ENCODE results near the gene PAIP2.
"Not testable (repeated sequence)": the region's sequence is repeated elsewhere in the genome, so short reads cannot be mapped to it uniquely, and the experiment has no call there.

PAIP2 gene

GRCh38 chr5:139378941-139379361, 37.3 kb downstream of the PAIP2 start:
- Mint-ChIP-seq H3K27me3 (no peaks in the 10 kb centered on the region), H3K9me3 (no peaks in the 10 kb centered on the region), H3K36me3 (ENCODE audit: low read depth) (no peaks in the 10 kb centered on the region), H3K4me1 (peaks cover 5% of the 10 kb centered on the region), H3K27ac (no peak overlapping the region), H3K4me3 (no peak overlapping the region)
- DNase-seq, result no peak
- no peak for ATAC-seq

GRCh38 chr5:139379626-139380449, 38.2 kb downstream of the PAIP2 start:
- Mint-ChIP-seq H3K36me3 (ENCODE audit: low read depth) (no peaks in the 10 kb centered on the region), H3K27ac (no peak overlapping the region), H3K4me1 (peaks cover 12% of the 10 kb centered on the region), H3K4me3 (no peak overlapping the region), H3K27me3 (no peaks in the 10 kb centered on the region), H3K9me3 (no peaks in the 10 kb centered on the region)
- ATAC-seq (no peak), DNase-seq (no peak)

GRCh38 chr5:139381837-139382761, 40.4 kb downstream of the PAIP2 start:
- H3K27me3 Mint-ChIP-seq, result no peaks in the 10 kb centered on the region
- no peak for DNase-seq
- H3K4me1 Mint-ChIP-seq, result peaks cover 31% of the 10 kb centered on the region
- H3K9me3 Mint-ChIP-seq, result no peaks in the 10 kb centered on the region
- no peak for ATAC-seq
- H3K36me3 Mint-ChIP-seq (ENCODE audit: low read depth), result peaks cover 2% of the 10 kb centered on the region
- H3K4me3 Mint-ChIP-seq, result no peak overlapping the region
- no peak overlapping the region for H3K27ac Mint-ChIP-seq

- no peak overlapping the region for H3K27ac Mint-ChIP-seq
- no peak overlapping the region for H3K4me3 Mint-ChIP-seq
- peaks cover 33% of the 10 kb centered on the region for H3K4me1 Mint-ChIP-seq
Measured at GRCh38 chr5:139382807-139383206, 41.2 kb downstream of the PAIP2 start.

GRCh38 chr5:139383275-139383992, 41.8 kb downstream of the PAIP2 start, which contains the start of gene SLC23A1:
TSS of gene SLC23A1 (minus strand) at chr5:139383297. CDS start at chr5:139383253, 44 bp downstream.
- Mint-ChIP-seq H3K27ac (no peak within 1 kb of the TSS), H3K4me1 (peaks cover 38% of the 10 kb centered on the region), H3K27me3 (no peaks in the 10 kb centered on the region), H3K36me3 (ENCODE audit: low read depth) (peaks cover 2% of the 10 kb centered on the region), H3K9me3 (no peaks in the 10 kb centered on the region), H3K4me3 (no peak within 1 kb of the TSS)
- no peak for ATAC-seq
- DNase-seq, result no peak

More at GRCh38 chr5:139382807-139383206, 41.2 kb downstream of the PAIP2 start:
- H3K27me3 Mint-ChIP-seq, result no peaks in the 10 kb centered on the region
- no peaks in the 10 kb centered on the region for H3K9me3 Mint-ChIP-seq
- no peak for DNase-seq
- H3K36me3 Mint-ChIP-seq (ENCODE audit: low read depth), result peaks cover 2% of the 10 kb centered on the region
- no peak for ATAC-seq

- DNase-seq, result no peak
- no peak for ATAC-seq
- H3K9me3 Mint-ChIP-seq, result no peaks in the 10 kb centered on the region
- no peaks in the 10 kb centered on the region for H3K27me3 Mint-ChIP-seq
- peaks cover 2% of the 10 kb centered on the region for H3K36me3 Mint-ChIP-seq (ENCODE audit: low read depth)
- H3K27ac Mint-ChIP-seq, result peak overlapping the region; percentile 78
- H3K4me1 Mint-ChIP-seq, result peaks cover 42% of the 10 kb centered on the region
- no peak overlapping the region for H3K4me3 Mint-ChIP-seq
Measured at GRCh38 chr5:139383993-139384590, 42.4 kb downstream of the PAIP2 start.

GRCh38 chr5:139384591-139385051, 43.0 kb downstream of the PAIP2 start:
- Mint-ChIP-seq H3K4me1 (peaks cover 48% of the 10 kb centered on the region), H3K27me3 (no peaks in the 10 kb centered on the region)
- no peak for ATAC-seq

GRCh38 chr5:139385061-139386049, 43.7 kb downstream of the PAIP2 start:
- H3K4me1 Mint-ChIP-seq, result peaks cover 55% of the 10 kb centered on the region
- DNase-seq (no peak), ATAC-seq (no peak)

More at GRCh38 chr5:139384591-139385051, 43.0 kb downstream of the PAIP2 start:
- peak overlapping the region; percentile 78 for H3K27ac Mint-ChIP-seq
- H3K9me3 Mint-ChIP-seq, result no peaks in the 10 kb centered on the region
- DNase-seq, result no peak
- H3K4me3 Mint-ChIP-seq, result no peak overlapping the region
- peaks cover 2% of the 10 kb centered on the region for H3K36me3 Mint-ChIP-seq (ENCODE audit: low read depth)

GRCh38 chr5:139386050-139386438, 44.4 kb downstream of the PAIP2 start:
- H3K27ac Mint-ChIP-seq, result peak overlapping the region; percentile 31
- no peak for DNase-seq
- no peak for ATAC-seq
- H3K4me3 Mint-ChIP-seq, result no peak overlapping the region
- H3K27me3 Mint-ChIP-seq, result no peaks in the 10 kb centered on the region
- H3K36me3 Mint-ChIP-seq (ENCODE audit: low read depth), result peaks cover 2% of the 10 kb centered on the region
- H3K4me1 Mint-ChIP-seq, result peaks cover 62% of the 10 kb centered on the region
- H3K9me3 Mint-ChIP-seq, result no peaks in the 10 kb centered on the region

More at GRCh38 chr5:139385061-139386049, 43.7 kb downstream of the PAIP2 start:
- Mint-ChIP-seq H3K27ac (peak overlapping the region; percentile 78), H3K36me3 (ENCODE audit: low read depth) (peaks cover 2% of the 10 kb centered on the region), H3K27me3 (no peaks in the 10 kb centered on the region), H3K9me3 (no peaks in the 10 kb centered on the region), H3K4me3 (peak overlapping the region; percentile 54)

- H3K4me1 Mint-ChIP-seq, result peaks cover 71% of the 10 kb centered on the region
- ATAC-seq; H3K27me3 Mint-ChIP-seq; H3K9me3 Mint-ChIP-seq; H3K4me3 Mint-ChIP-seq; DNase-seq; H3K36me3 Mint-ChIP-seq (ENCODE audit: low read depth): not testable (repeated sequence)
- peak overlapping the region; percentile 31 for H3K27ac Mint-ChIP-seq
Measured at GRCh38 chr5:139386956-139387355, 45.3 kb downstream of the PAIP2 start.

GRCh38 chr5:139387611-139388197, 46.0 kb downstream of the PAIP2 start:
- ATAC-seq (no peak), DNase-seq (no peak)
- Mint-ChIP-seq H3K27ac (no peak overlapping the region), H3K27me3 (no peaks in the 10 kb centered on the region), H3K9me3 (no peaks in the 10 kb centered on the region), H3K4me3 (peak overlapping the region; percentile 92), H3K36me3 (ENCODE audit: low read depth) (peaks cover 2% of the 10 kb centered on the region), H3K4me1 (peaks cover 67% of the 10 kb centered on the region)

- no peak for DNase-seq
- H3K4me3 Mint-ChIP-seq, result peak overlapping the region; percentile 92
Measured at GRCh38 chr5:139388198-139388821, 46.7 kb downstream of the PAIP2 start.

More at GRCh38 chr5:139388198-139388821, 46.7 kb downstream of the PAIP2 start:
- Mint-ChIP-seq H3K9me3 (no peaks in the 10 kb centered on the region), H3K27ac (no peak overlapping the region), H3K36me3 (ENCODE audit: low read depth) (peaks cover 2% of the 10 kb centered on the region), H3K4me1 (peaks cover 70% of the 10 kb centered on the region), H3K27me3 (no peaks in the 10 kb centered on the region)
- no peak for ATAC-seq

All from activated naive CD8-positive, alpha-beta T cell treated with anti-CD3 and anti-CD28 coated beads, Interleukin-2, amount 50 U/mL, for 24 hours (primary cell).